Spleen (tissue), 11 donors: ENCODE data around the gene LUC7L3. TPM values are rescaled to one million over a fixed set of nuclear protein-coding genes. Genes with fewer than 3 reads are reported as not detected.
A peak's percentile ranks its signal among the peaks of the same experiment; 100 is the strongest.

Experiments used
- DNase-seq: peaks from one replicate; pipeline ENCODE4 v3.0.0-alpha.2; 2020
- H3K27ac ChIP-seq, 8 donors: fragments of 200-600 bp; sonication (generic) in 7 of 8; 1 replicate in 4 of 8; 2 replicates in 4 of 8; pipeline versions ENCODE4 v1.5.0 to v1.8.0; 2016 to 2021; ENCODE audit warnings: inconsistent platforms in 4 of 8, mild to moderate bottlenecking in 4 of 8, moderate library complexity in 1 of 8
- H3K27me3 ChIP-seq, 7 donors: fragments of 200-600 bp; sonication (generic) in 6 of 7; replicated peaks in 1 of 7; 1 replicate in 4 of 7; 2 replicates in 3 of 7; pipeline versions ENCODE4 v1.5.0 to v1.8.0; 2016 to 2021; ENCODE audit warnings: inconsistent platforms in 3 of 7, mild to moderate bottlenecking in 1 of 7
- H3K36me3 ChIP-seq, 6 donors: fragments of 200-600 bp; sonication (generic) in 5 of 6; 1 replicate in 4 of 6; 2 replicates in 2 of 6; pipeline versions ENCODE4 v1.5.0 to v1.8.0; 2016 to 2021; ENCODE audit warnings: inconsistent platforms in 2 of 6
- H3K4me1 ChIP-seq, 6 donors: fragments of 200-600 bp; sonication (generic) in 5 of 6; 1 replicate in 3 of 6; 2 replicates in 3 of 6; pipeline versions ENCODE4 v1.5.0 to v1.8.0; 2016 to 2021; ENCODE audit warnings: inconsistent platforms in 3 of 6
- H3K4me3 ChIP-seq, 8 donors: fragments of 200-600 bp; sonication (generic) in 7 of 8; 1 replicate in 4 of 8; 2 replicates in 4 of 8; pipeline versions ENCODE4 v1.5.0 to v1.8.0; 2016 to 2021; ENCODE audit warnings: inconsistent platforms in 4 of 8, mild to moderate bottlenecking in 4 of 8, moderate library complexity in 2 of 8
- H3K9me3 ChIP-seq, 8 donors: fragments of 200-600 bp; sonication (generic) in 7 of 8; 1 replicate in 4 of 8; 2 replicates in 4 of 8; pipeline versions ENCODE4 v1.5.0 to v1.8.0; 2016 to 2021; ENCODE audit warnings: inconsistent platforms in 4 of 8
- CTCF ChIP-seq, 11 experiments: fragments of 200-600 bp in 7 of 11; fragments of 450-650 bp in 4 of 11; sonication (generic) in 4 of 11; IDR thresholded peaks in 8 of 11; conservative IDR thresholded peaks in 3 of 11; 1 replicate in 7 of 11; 2 replicates in 4 of 11; pipeline versions ENCODE4 v1.4.0 to v1.8.0; 2016 to 2021; ENCODE audit warnings: antibody characterized with exemption in 11 of 11, inconsistent platforms in 4 of 11, mild to moderate bottlenecking in 1 of 11
- POLR2A ChIP-seq, 3 donors: fragments of 450-650 bp; IDR thresholded peaks; one replicate each; pipeline ENCODE4 v1.5.1; 2017; ENCODE audit warnings: antibody characterized with exemption in 3 of 3, mild to moderate bottlenecking in 1 of 3
- POLR2AphosphoS5 ChIP-seq, 3 donors: sonication (generic); formaldehyde crosslinking; IDR thresholded peaks; one replicate each; pipeline ENCODE4 v1.5.1; 2017; ENCODE audit warnings: antibody characterized with exemption in 3 of 3
- WGBS, 5 donors: extraction: QIAGEN DNeasy Blood & Tissue Kit in 3 of 5; methylation state at CpG; one replicate each; pipeline versions ENCODE4 v1.1.5 to v1.1.7; 2013 to 2018; 5-methylcytosine and 5-hydroxymethylcytosine counted together
- intact Hi-C: fragments of 100-400 bp; cut with DNase I; formaldehyde crosslinking; loops from one replicate; pipeline ENCODE4 v1.15.0; 2023; ENCODE audit warnings: low total_unique reads
- polyA plus RNA-seq, 3 donors: library from polyadenylated mRNA; stranded (reverse); fragments of 200-250 nt; gene quantifications; one replicate each; pipeline ENCODE4 v1.2.1, GENCODE V29; 2013
- total RNA-seq, 7 donors: library from RNA; depleted of rRNA in 3 of 7; stranded (reverse); fragments of >200 nt in 3 of 7; fragmentation: NEBNext Ultra II Directional in 4 of 7; extraction: Animal tissue kit (Norgen Biotek cat#: 25700) in 4 of 7; gene quantifications; one replicate each; pipeline versions ENCODE4 v1.1.0 to v1.2.1, GENCODE V29; 2016 to 2021
- donor health status: healthy with polysubstance abuse.
- donor health status: DM: no; HTN: no; CAD: no; lungs with moderate emphysema.
- donor health status: DM: no; HTN: no; CAD: no.
- donor health status: Bipolar disorder and iron deficiency.
- donor health status: healthy.
- donor health status: DM: no; HTN: no; CAD: no.
- donor health status: DM: yes; HTN: yes; CAD: no.

Gene LUC7L3
- total and polyA plus RNA-seq, 10 donors = 91.2 to 223 (median 143) TPM

GRCh38 chr17:50769884-50770283, 50.5 kb downstream of the LUC7L3 start:
- intact Hi-C loops = no loop called here
- WGBS, 5 donors = 88 to 94% (median 92%) methylated on average over 8 of the region's 8 CpGs
- TF ChIP-seq CTCF (IDR thresholded peaks at IDR 0.05 in 8 of 11, conservative IDR thresholded peaks at IDR 0.05 in 3 of 11) (no peak), POLR2A (IDR thresholded peaks at IDR 0.05) (no peak), POLR2AphosphoS5 (IDR thresholded peaks at IDR 0.05) (no peak)
- H3K9me3 ChIP-seq = no peaks in the 10 kb centered on the region
- DNase-seq = peak; percentile 11
- no peaks in the 10 kb centered on the region for H3K36me3 ChIP-seq
- H3K27ac ChIP-seq = no peak overlapping the region
- H3K4me1 ChIP-seq = peaks cover 5 to 18% (median 15%) of the 10 kb centered on the region in 6 donors
- no peak overlapping the region for H3K4me3 ChIP-seq
- no peaks in the 10 kb centered on the region for H3K27me3 ChIP-seq

GRCh38 chr17:50770346-50770745, 50.9 kb downstream of the LUC7L3 start:
- no peaks in the 10 kb centered on the region for H3K27me3 ChIP-seq
- peaks cover under 1 to 13% (median 10%) of the 10 kb centered on the region in 6 donors for H3K4me1 ChIP-seq
- no peak overlapping the region for H3K27ac ChIP-seq
- no peak for DNase-seq
- no peaks in the 10 kb centered on the region for H3K9me3 ChIP-seq
- H3K36me3 ChIP-seq = no peaks in the 10 kb centered on the region
- intact Hi-C loops = no loop called here
- no peak for TF ChIP-seq POLR2AphosphoS5 (IDR thresholded peaks at IDR 0.05)
- TF ChIP-seq POLR2A (IDR thresholded peaks at IDR 0.05) = no peak
- no peak for TF ChIP-seq CTCF (IDR thresholded peaks at IDR 0.05 in 8 of 11, conservative IDR thresholded peaks at IDR 0.05 in 3 of 11)
- 93 to 96% (median 95%) methylated on average over 2 of the region's 2 CpGs for WGBS, 5 donors
- no peak overlapping the region for H3K4me3 ChIP-seq

GRCh38 chr17:50771991-50772785, 52.8 kb downstream of the LUC7L3 start:
- no peaks in the 10 kb centered on the region for H3K9me3 ChIP-seq

More at GRCh38 chr17:50771991-50772785, 52.8 kb downstream of the LUC7L3 start:
- peak; percentile 81 for DNase-seq
- Histone ChIP-seq H3K27me3 (no peaks in the 10 kb centered on the region), H3K4me3 (no peak overlapping the region), H3K27ac (no peak overlapping the region), H3K4me1 (no peaks in the 10 kb centered on the region), H3K36me3 (no peaks in the 10 kb centered on the region)
- 58 to 74% (median 68%) methylated on average over 15 of the region's 15 CpGs for WGBS, 5 donors
- TF ChIP-seq POLR2A (IDR thresholded peaks at IDR 0.05) (no peak), CTCF (IDR thresholded peaks at IDR 0.05 in 8 of 11, conservative IDR thresholded peaks at IDR 0.05 in 3 of 11) (no peak), POLR2AphosphoS5 (IDR thresholded peaks at IDR 0.05) (no peak)
- intact Hi-C loops = no loop called here
